DMS53 treated with DMSO at 0.1 percent for 48 hours (cell line): ENCODE measurements around the gene ACTL10.

Source experiments
- DNase-seq: peaks from one replicate; lab custom pipeline; 2025; ENCODE audit not compliant: unreplicated experiment; lab: John Stamatoyannopoulos, UW

Gene ACTL10

GRCh38 chr20:33648396-33649004 is 18.2 kb upstream of the ACTL10 start:
- DNase-seq: no peak

DNA sequence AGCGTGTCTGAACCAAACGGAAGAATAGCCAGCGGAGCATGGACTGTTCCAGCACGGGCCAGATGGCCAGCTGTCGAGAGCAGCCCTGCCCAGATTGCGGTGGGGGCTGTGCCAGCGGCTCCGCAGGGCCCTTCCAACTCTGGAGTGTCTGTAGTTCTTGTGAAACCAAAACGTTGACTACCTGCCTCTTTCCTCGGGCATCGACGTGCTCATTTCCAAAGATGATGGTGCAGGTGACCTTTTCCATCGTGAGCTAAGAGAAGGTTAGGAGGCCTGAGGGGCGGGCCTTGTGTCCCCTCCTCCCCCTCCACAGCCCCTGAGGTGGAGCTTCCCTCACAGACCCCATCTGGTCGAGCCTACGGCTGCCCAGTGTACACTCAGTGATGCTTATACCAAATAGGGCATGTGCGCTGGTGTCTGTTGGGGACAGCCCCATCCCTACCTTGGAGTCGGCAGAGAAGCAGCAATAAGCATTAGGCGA is 17.5 kb upstream of the ACTL10 start:
- DNase-seq: peak; percentile 93

DNA sequence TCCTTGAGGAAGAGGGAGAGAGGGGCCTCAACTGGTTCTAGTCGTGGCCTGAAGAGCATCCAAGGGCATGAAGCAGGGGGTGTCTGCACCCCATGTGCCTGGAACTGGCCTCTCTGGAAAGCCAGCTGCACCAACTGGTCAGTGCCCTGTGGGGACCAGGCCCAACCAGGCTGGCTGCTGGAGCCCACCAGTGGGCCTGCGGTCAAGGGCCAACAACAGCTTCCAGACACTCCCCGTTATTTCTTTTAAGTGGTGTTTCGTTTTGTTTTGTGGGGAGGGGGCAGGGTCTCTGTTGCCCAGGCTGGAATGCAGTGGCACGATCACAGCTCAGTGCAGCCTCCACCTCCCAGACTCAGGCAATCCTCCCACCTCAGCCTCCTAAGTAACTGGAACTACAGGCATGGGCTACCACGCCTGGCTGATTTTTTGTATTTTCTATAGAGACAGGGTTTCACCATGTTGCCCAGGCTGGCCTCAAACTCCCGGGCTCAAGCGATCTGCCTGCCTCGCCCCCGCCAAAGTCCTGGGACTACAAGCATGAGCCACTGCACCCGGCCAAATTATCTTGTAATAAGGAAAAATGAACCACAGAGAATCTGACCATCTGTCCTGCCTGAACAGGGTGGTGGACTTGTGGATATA is 16.5 kb upstream of the ACTL10 start:
- no peak for DNase-seq

DNA sequence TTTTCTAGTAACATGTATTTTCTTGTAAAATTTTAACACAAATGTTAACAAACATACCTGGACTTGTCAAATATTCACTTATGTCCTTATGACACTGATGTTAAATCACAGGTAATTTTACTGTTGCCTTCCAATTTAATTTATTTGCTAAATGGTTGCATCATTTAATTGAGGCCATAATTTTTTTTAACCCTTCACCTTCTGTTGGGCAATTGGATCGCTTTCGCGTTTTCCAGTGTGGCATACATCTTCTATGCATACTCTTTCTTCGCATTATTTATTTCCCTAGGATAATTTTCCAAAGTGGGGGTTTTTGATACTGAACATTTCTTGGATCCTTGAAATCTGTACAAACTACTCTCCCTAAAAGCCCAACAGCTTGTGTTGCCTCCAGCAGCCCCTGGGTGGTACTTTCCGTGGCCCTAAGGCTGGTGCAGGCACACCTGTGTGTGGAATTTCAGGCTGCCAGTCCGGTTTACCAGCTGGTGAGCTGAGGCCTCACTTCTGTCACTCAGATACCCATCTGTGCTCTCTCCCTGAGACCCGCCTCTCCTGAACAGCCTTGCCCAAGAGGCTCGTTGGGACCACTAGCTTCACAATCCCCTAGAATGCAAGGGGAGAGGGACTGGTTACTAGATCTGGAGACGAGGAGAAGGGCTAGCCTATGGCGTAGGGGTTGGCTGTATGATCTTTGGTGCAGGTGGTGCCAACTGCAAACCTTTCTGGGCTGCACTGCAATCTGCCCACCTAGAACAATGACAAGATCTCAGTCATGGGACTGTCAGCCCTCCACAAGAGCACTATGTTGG is 15.8 kb upstream of the ACTL10 start:
- peak; percentile 47 for DNase-seq

GRCh38 chr20:33651562-33652048 is 15.1 kb upstream of the ACTL10 start:
- DNase-seq: no peak

DNA sequence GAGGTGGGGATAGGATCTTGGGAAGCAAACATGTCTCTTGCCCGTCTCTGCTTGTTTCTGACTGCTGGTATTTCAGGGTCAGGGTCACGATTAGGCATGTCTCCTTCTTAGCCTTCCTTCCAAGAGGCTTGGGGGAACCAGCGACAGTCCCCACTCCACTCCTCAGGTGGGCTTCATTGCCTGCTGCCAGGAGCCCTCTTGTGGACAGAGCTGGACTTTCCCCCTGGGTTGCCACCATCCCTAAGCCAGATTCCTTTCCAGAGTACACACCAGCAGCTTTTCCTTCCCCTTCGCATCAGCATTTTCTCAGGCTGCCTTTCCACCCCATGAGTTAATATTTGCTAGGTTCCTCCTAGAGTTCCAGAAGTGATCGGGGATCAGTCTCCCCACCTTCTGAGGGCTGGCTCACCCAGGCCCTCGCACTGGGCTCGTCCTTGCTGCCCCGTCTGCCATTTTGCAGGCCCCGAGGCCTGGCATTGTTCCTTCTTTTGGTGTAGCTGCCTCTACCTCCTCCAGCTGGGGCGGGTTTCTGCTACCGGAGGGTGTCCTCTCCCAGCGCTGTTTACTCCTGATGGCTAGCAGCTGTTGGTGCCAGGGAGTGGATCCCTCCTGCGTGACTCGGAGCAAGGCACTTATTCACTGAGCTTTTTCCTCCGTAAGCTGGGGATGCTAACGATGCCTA is 13.4 kb upstream of the ACTL10 start:
- peak; percentile 88 for DNase-seq

- peak; percentile 98 for DNase-seq
Measured at GRCh38 chr20:33653900-33654596, 12.7 kb upstream of the ACTL10 start.

DNA sequence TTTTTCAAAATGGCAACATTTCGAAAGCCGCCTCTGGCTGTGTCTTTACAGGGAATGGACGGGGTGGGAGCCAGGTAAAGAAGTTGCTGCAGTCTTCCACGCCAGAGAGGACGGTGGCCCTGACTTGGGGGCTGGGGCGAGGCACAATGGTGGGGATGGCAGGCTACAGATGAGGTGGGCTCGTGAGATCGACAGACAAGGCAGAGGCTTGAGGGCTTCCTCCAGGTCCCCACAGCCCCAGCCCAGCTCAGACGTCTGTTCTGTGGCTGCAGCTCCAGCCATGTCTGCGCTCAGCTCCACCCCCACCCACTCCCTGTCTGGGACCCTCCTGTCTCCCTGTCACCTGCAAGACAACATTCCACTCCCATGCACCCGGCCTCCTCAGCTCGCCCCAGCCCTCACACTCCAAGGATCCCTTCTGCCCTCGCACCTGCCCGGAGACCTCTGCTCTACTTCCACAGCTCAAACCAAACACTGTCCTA is 12.0 kb upstream of the ACTL10 start:
- DNase-seq: no peak

- DNase-seq: no peak
Measured at GRCh38 chr20:33655164-33655563, 11.6 kb upstream of the ACTL10 start.

DNA sequence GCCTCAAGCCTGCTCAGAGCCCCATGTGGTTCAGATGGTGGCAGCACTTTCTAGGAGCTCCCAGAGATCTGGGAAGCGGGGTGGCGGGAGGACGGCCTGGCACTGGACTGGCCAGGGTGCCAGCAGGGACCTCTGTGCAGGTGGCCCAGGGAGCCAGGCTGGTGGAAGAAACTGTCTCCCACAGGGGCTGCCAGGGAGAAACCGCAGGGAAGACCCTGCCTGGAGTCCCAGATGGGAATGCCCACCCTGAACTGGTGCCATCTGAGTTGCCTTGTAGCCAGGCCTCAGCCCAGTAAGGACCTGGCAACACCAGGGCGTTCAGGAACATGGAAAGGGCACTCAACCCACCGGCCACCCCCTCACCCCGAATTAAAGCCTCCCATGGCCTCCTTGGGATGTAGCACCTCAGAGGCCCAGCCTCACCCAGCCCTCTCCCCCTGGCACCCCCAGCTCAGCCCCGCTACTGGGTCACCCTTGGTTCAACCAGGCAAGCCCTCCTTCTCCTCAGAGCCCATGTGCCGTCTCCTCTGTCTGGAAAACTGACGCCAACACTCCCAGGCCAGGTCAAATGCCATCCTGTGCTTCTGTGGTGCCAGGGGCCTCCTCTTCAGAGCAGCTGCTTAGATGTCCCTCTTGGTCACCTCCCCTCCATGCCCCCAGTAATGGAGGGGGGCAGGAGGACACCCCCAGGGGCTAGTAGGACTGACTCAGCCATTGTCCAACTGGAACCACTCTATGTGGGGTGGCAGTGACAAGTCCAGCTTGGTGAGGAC is 10.5 kb upstream of the ACTL10 start:
- DNase-seq: no peak

DNA sequence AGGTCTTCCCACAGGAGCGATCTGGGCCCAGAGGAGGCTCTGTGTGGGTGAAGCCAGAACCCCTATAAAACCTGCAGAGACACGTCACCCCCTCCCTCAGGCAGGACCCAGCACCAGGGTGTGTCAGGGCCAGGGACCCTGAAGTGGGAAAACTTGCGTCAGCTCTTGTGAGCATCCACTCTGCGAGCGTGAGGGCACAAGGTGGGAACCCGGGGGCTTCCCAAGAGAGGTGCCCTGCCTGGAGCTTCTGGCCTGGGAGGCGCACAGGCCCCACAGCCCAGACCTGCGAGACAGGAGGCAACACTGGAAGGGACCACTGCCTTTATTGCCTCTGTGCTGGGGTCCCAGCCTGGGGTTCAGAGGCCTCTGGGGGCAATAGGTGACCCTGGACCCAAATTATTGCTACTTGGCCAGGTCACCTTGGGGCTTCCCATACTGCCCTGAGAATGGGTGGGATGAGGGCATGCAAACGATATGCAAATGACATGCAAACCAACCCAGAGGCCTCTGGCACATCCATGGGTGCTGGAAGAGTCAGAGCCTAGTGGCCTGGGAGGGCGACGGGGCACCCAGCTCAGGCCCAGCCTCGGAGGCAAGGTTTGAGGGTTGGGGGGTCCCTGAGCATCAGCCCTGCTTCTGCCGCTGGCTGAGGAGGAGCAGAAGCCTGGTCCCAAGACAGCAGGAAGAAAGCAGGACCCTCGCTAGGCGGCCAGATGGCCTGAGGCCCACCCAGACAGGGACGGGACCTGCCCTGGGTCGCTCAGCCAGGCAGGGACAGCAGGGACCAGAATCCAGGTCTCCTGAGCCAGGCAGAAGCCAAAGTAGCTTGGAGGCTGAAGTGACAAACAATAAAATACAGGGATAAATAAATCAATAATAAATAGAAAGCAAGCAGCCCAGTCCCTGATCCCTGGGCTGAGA is 9.7 kb upstream of the ACTL10 start:
- DNase-seq: no peak

DNA sequence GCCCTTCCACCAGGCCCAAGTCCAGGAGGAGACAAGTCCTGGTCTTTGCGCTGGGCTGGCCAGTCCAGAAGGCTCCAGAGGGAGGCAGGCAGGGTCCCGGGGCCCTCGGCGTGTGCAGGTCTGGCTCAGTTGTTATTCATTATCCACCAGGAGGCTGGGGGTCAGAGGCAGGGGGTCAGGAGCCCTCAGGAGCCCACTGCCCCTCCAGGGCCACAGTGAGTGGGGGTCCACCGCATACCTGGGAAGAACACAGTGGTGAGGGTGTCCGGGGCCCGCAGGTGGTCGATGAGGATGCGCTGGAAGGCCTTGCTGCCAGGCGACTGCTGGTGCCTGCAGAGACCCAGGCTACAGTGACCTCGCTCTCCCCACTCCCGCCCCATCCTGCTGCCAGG is 9.0 kb upstream of the ACTL10 start:
- no peak for DNase-seq

DNA sequence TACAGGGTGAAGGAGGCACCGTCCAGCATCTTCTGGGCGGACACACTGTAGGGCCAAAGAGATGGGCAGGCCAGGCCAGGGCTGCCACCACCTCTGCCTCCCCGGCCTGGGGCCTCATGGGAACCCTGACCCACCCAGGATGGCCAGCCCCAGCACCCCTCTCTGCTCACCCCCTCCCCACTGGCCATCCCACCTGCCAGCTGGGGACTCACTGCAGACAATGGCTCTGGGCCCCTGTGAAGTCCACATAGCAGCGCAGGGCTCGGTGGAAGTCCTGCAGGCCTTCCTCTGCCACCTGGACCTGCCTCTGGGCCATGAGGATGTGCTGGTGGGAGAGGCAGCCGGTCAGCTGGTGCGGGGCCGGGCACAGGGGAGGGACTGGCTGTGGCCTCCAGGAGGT is 8.2 kb upstream of the ACTL10 start:
- no peak for DNase-seq

GRCh38 chr20:33658929-33659328 is 7.8 kb upstream of the ACTL10 start:
- DNase-seq: no peak

GRCh38 chr20:33659341-33660034 is 7.3 kb upstream of the ACTL10 start:
- DNase-seq: no peak

DNA sequence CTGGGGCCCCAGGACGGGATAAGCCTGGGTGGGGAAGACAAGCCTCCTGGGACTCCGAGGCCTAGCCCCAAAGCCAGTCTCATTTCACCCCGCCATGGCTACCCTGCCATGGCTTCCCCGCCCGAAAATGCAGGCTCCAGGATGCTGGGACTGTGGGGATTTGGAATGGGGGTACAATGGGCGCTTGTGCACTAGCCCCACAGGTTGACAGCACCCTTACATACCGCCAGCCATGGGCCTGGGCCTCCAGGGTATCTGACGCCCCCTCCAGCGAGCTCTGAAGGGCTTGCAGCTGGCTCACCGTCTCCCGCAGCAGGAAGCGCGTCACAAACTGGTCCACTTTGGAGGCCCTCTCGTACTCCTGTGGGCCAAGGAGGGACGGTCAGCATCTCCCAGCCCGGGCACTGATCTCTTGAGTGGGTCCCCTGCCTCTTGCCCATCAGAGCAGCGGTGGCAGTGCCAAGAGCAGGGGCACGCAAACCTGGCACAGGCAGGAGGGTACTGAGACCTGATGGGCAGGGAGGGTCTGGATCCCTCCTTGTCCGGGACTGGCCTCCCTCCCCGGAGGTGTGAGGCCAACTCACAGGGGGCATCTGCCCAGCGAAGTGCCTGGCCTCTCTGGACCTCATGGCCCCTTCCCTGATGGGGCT is 6.6 kb upstream of the ACTL10 start:
- no peak for DNase-seq

DNA sequence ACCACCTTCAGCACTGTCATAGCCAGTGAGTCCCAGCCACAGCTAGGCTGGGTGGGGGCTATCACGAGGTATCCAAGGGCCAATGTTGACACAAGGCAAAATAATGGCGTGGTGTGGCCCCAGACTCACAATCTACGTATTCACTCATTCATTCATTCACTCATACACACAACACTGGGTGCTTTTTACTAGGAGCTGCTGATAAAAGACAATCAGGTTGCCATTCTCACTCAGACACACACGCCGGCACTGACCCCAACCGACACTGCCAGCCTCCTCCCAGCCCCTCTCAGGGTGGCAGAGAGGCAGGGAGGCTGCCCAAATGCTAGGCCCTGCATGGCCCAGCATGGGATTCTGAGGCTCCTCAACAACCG is 6.1 kb upstream of the ACTL10 start:
- DNase-seq: no peak

DNA sequence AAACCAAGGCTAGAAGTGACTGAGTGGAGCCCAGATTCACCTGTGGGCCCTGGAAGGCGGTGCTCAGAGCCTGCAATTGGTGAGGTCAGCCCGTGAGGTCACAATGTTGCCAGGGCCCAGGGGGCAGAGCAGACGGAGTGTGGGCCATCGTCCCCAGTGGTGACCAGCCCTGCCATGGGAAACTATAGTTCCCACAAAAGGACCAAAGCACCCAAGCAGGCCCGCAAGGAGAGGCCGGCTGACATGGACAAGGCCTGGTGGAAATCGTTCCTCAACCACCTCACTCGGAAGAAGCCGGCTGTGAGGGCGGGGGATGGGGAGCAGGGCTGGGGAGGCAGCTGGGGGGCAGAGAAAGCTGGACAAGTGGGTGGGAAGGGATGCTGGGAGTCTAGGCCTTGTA is 4.6 kb upstream of the ACTL10 start, which contains the start of gene C20orf144:
Gene C20orf144 (plus strand): TSS at position 156 of the 400 bp plus-strand sequence. CDS start 19 bp downstream, at position 175.
- DNase-seq: no peak
